Vagina (tissue), 2 donors: ENCODE results near the gene HOXA10.
A peak's percentile ranks its signal among the peaks of the same experiment; 100 is the strongest.

Experiments
- POLR2A ChIP-seq, 2 donors: fragments of 450-650 bp; IDR thresholded peaks; one replicate each; pipeline ENCODE4 v1.6.1; 2017; ENCODE audit warnings: antibody characterized with exemption in 2 of 2, mild to moderate bottlenecking in 2 of 2, moderate library complexity in 2 of 2
- POLR2AphosphoS5 ChIP-seq, 2 donors: sonication (generic); formaldehyde crosslinking; IDR thresholded peaks; one replicate each; pipeline ENCODE4 v1.9.0; 2017; ENCODE audit warnings: antibody characterized with exemption in 2 of 2, mild to moderate bottlenecking in 2 of 2, low read depth in 1 of 2; ENCODE audit not compliant: insufficient read depth in 1 of 2
- TF ChIP-seq, protein P1 (sequence below), 3 experiments: fragments of 450-650 bp in 2 of 3; fragments of 200-600 bp in 1 of 3; sonication (generic) in 1 of 3; IDR thresholded peaks; one replicate each; pipeline ENCODE4 v1.5.1; 2017 to 2019; ENCODE audit warnings: antibody characterized with exemption in 3 of 3, mild to moderate bottlenecking in 2 of 3, moderate library complexity in 2 of 3

DNA sequence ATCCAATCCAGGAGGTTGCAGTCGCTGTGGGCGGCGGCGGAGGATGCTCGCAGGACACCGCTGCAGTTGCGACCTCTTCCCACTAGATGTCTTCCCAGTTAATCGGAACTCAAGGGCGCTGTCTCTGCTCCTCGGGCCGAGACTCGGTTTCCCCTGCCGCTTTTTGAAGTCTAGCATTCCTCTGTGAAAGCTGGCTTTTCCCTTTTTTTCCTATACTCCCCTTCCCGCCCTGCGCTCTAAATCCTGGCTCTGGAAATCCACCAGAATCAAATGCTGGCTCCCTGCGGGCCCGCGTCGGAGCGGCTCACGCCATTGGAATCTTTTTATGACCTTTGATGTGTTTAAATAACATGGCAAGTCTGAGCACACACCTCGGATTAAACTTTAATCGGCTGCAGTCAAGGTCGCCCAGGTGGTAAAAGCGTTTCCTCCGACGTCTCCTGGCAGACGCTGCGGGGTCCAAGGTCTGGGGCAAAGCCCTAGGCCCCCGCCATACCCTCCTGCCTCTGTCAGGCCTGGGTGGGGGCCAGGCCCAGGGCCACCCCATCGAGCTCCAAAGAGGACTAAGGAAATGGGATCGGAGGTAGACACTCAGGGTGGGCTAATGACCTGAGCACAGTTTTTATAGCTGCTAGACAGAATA, 36.4 kb upstream of the HOXA10 start:
- TF ChIP-seq, protein P1, sequence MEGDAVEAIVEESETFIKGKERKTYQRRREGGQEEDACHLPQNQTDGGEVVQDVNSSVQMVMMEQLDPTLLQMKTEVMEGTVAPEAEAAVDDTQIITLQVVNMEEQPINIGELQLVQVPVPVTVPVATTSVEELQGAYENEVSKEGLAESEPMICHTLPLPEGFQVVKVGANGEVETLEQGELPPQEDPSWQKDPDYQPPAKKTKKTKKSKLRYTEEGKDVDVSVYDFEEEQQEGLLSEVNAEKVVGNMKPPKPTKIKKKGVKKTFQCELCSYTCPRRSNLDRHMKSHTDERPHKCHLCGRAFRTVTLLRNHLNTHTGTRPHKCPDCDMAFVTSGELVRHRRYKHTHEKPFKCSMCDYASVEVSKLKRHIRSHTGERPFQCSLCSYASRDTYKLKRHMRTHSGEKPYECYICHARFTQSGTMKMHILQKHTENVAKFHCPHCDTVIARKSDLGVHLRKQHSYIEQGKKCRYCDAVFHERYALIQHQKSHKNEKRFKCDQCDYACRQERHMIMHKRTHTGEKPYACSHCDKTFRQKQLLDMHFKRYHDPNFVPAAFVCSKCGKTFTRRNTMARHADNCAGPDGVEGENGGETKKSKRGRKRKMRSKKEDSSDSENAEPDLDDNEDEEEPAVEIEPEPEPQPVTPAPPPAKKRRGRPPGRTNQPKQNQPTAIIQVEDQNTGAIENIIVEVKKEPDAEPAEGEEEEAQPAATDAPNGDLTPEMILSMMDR (IDR thresholded peaks at IDR 0.05) = peak; percentile 36 to 89 (median 81)
- TF ChIP-seq POLR2A (IDR thresholded peaks at IDR 0.05) (no peak), POLR2AphosphoS5 (IDR thresholded peaks at IDR 0.05; ENCODE audit: insufficient read depth in 1 of 2, low read depth in 1 of 2) (peak in 1 of 2 donors; percentile 67)
